Activated T-helper 1 cell treated with Interleukin-2 at 50 U/mL for 16 hours (primary cell): ENCODE data around the gene IGFL1.
"Not testable (repeated sequence)": the region's sequence is repeated elsewhere in the genome, so short reads cannot be mapped to it uniquely, and the experiment has no call there.

Experiments
- DNase-seq: peaks from one replicate; pipeline ENCODE4 v3.0.0-alpha.2; 2020; ENCODE audit warnings: low read depth

The IGFL1 gene

GRCh38 chr19:46229442-46229841 is at the start of gene IGFL1:
Gene IGFL1 (plus strand): TSS chr19:46229742. CDS start chr19:46229775, 33 bp downstream.
- DNase-seq = no peak

- DNase-seq = no peak
Observed at GRCh38 chr19:46180701-46181387, 48.7 kb upstream of the IGFL1 start.

GRCh38 chr19:46181388-46181779 is 48.2 kb upstream of the IGFL1 start:
- DNase-seq = no peak

- no peak for DNase-seq
Observed at GRCh38 chr19:46182476-46182875, 47.1 kb upstream of the IGFL1 start.

GRCh38 chr19:46184775-46185710 is 44.5 kb upstream of the IGFL1 start:
- not testable (repeated sequence) for DNase-seq

GRCh38 chr19:46186101-46186716 is 43.3 kb upstream of the IGFL1 start:
- DNase-seq = no peak

- no peak for DNase-seq
Observed at GRCh38 chr19:46186717-46187101, 42.8 kb upstream of the IGFL1 start.

GRCh38 chr19:46189971-46190888 is 39.3 kb upstream of the IGFL1 start:
- no peak for DNase-seq

GRCh38 chr19:46191356-46191755 is 38.2 kb upstream of the IGFL1 start:
- DNase-seq = no peak

- no peak for DNase-seq
Observed at GRCh38 chr19:46191972-46192371, 37.6 kb upstream of the IGFL1 start.

GRCh38 chr19:46192626-46192991 is 36.9 kb upstream of the IGFL1 start:
- not testable (repeated sequence) for DNase-seq

GRCh38 chr19:46192992-46193650 is 36.4 kb upstream of the IGFL1 start:
- DNase-seq = no peak

- DNase-seq = no peak
Observed at GRCh38 chr19:46193678-46194077, 35.9 kb upstream of the IGFL1 start.

GRCh38 chr19:46195104-46195503 is 34.4 kb upstream of the IGFL1 start:
- DNase-seq = no peak

GRCh38 chr19:46195919-46196318 is 33.6 kb upstream of the IGFL1 start:
- DNase-seq = not testable (repeated sequence)

GRCh38 chr19:46196410-46197124 is 33.0 kb upstream of the IGFL1 start:
- DNase-seq = no peak

- DNase-seq = no peak
Observed at GRCh38 chr19:46197314-46198070, 32.0 kb upstream of the IGFL1 start.

- DNase-seq = no peak
Observed at GRCh38 chr19:46198756-46199155, 30.8 kb upstream of the IGFL1 start.

- DNase-seq = no peak
Observed at GRCh38 chr19:46201454-46202310, 27.9 kb upstream of the IGFL1 start.
